Fibroblast of skin of scalp (primary cell): ENCODE measurements around the gene TGFA. TPM values are rescaled to one million over a fixed set of nuclear protein-coding genes. Genes with fewer than 3 reads are reported as not detected.
A peak's percentile ranks its signal among the peaks of the same experiment; 100 is the strongest.

Source experiments
- DNase-seq: peaks from one replicate; pipeline ENCODE4 v3.0.0-alpha.2; 2013
- polyA plus RNA-seq, 2 experiments: library from polyadenylated mRNA; unstranded; fragments of 120-200 nt; gene quantifications; one replicate each; pipeline ENCODE4 v1.2.1, GENCODE V29; 2013; ENCODE audit not compliant: insufficient read length in 2 of 2

The TGFA gene
- polyA plus RNA-seq (2013, experiment 1 of 2; ENCODE audit: insufficient read length), result not detected
- polyA plus RNA-seq (2013, experiment 2 of 2; ENCODE audit: insufficient read length), result 0.14 TPM

GRCh38 chr2:70553584-70554337 is at the start of gene TGFA:
Gene TGFA (minus strand): TSS chr2:70553826. CDS start chr2:70553767, 59 bp downstream.
- DNase-seq, result peak; percentile 35

GRCh38 chr2:70603066-70603465 is 49.4 kb upstream of the TGFA start:
- DNase-seq, result no peak

- DNase-seq, result no peak
Measured at GRCh38 chr2:70598197-70598596, 44.6 kb upstream of the TGFA start.

GRCh38 chr2:70596739-70597138 is 43.1 kb upstream of the TGFA start:
- peak; percentile 5 for DNase-seq

- DNase-seq, result no peak
Measured at GRCh38 chr2:70596293-70596692, 42.7 kb upstream of the TGFA start.

GRCh38 chr2:70583091-70583490 is 29.5 kb upstream of the TGFA start:
- no peak for DNase-seq

GRCh38 chr2:70580352-70580751 is 26.7 kb upstream of the TGFA start:
- no peak for DNase-seq

- no peak for DNase-seq
Measured at GRCh38 chr2:70574618-70575017, 21.0 kb upstream of the TGFA start.

GRCh38 chr2:70574109-70574508 is 20.5 kb upstream of the TGFA start:
- DNase-seq, result no peak

- DNase-seq, result no peak
Measured at GRCh38 chr2:70570041-70570661, 16.5 kb upstream of the TGFA start.

- no peak for DNase-seq
Measured at GRCh38 chr2:70569559-70569958, 15.9 kb upstream of the TGFA start.

GRCh38 chr2:70566906-70567305 is 13.3 kb upstream of the TGFA start:
- no peak for DNase-seq

- no peak for DNase-seq
Measured at GRCh38 chr2:70566464-70566863, 12.8 kb upstream of the TGFA start.

- no peak for DNase-seq
Measured at GRCh38 chr2:70565039-70565731, 11.6 kb upstream of the TGFA start.

- DNase-seq, result no peak
Measured at GRCh38 chr2:70561893-70562292, 8.3 kb upstream of the TGFA start.

- no peak for DNase-seq
Measured at GRCh38 chr2:70560442-70560841, 6.8 kb upstream of the TGFA start.

GRCh38 chr2:70560040-70560439 is 6.4 kb upstream of the TGFA start:
- DNase-seq, result no peak

GRCh38 chr2:70558195-70558808 is 4.7 kb upstream of the TGFA start:
- DNase-seq, result no peak

GRCh38 chr2:70557171-70557838 is 3.7 kb upstream of the TGFA start:
- DNase-seq, result no peak

- no peak for DNase-seq
Measured at GRCh38 chr2:70556608-70557007, 3.0 kb upstream of the TGFA start.

- DNase-seq, result no peak
Measured at GRCh38 chr2:70554338-70554892, 789 bp upstream of the TGFA start.

GRCh38 chr2:70553334-70553583 is 367 bp downstream of the TGFA start:
- DNase-seq, result no peak
